SU-DHL-6 (cell line): ENCODE results near the gene CTNNA2.

Experiments used
- H2AFZ ChIP-seq: fragments of 200-600 bp; sonication (generic); 2 replicates; pipeline ENCODE4 v1.6.1; 2014; ENCODE audit warnings: low read depth, mild to moderate bottlenecking, moderate library complexity, mixed read lengths, antibody characterized with exemption, low read length; ENCODE audit not compliant: severe bottlenecking
- H3F3A ChIP-seq: fragments of 200-600 bp; shearing (Covaris generic); 2 replicates; pipeline ENCODE4 v1.6.0; 2016; ENCODE audit warnings: antibody characterized with exemption, mild to moderate bottlenecking; ENCODE audit not compliant: insufficient read depth
- H3K27ac ChIP-seq: fragments of 200-600 bp; sonication (generic); 2 replicates; pipeline ENCODE4 v1.5.1; 2016; ENCODE audit warnings: low read depth, mild to moderate bottlenecking, low read length, moderate library complexity, mixed read lengths
- H3K27me3 ChIP-seq: fragments of 200-600 bp; sonication (generic), shearing (Covaris generic); 2 replicates; pipeline ENCODE4 v1.6.0; 2014; ENCODE audit warnings: mild to moderate bottlenecking, low read length
- H3K36me3 ChIP-seq: fragments of 200-600 bp; sonication (generic); 2 replicates; pipeline ENCODE4 v1.6.1; 2014; ENCODE audit warnings: mild to moderate bottlenecking, low read length, mixed read lengths
- H3K4me2 ChIP-seq: fragments of 300-600, 200-600 bp; shearing (Covaris generic), sonication (generic); 2 replicates; pipeline ENCODE4 v1.6.0; 2014; ENCODE audit warnings: low read length, low read depth, mild to moderate bottlenecking; ENCODE audit not compliant: poor library complexity, severe bottlenecking
- H3K4me3 ChIP-seq: fragments of 200-600 bp; sonication (generic); 2 replicates; pipeline ENCODE4 v1.5.1; 2014; ENCODE audit warnings: antibody characterized with exemption, low read length, mild to moderate bottlenecking, mixed read lengths; ENCODE audit not compliant: insufficient read depth, poor library complexity, severe bottlenecking
- H3K79me2 ChIP-seq: fragments of 200-600 bp; sonication (generic); 2 replicates; pipeline ENCODE4 v1.6.1; 2014; ENCODE audit warnings: mild to moderate bottlenecking, low read length, moderate library complexity; ENCODE audit not compliant: insufficient read depth
- H3K9ac ChIP-seq: fragments of 200-600 bp; sonication (generic); 2 replicates; pipeline ENCODE4 v1.7.0; 2014; ENCODE audit warnings: mild to moderate bottlenecking, low read length
- H3K9me2 ChIP-seq: fragments of 200-600 bp; sonication (generic); replicated peaks from 2 replicates; pipeline ENCODE4 v1.6.1; 2014; ENCODE audit warnings: low read length; ENCODE audit not compliant: insufficient read depth
- H3K9me3 ChIP-seq: fragments of 200-600 bp; sonication (generic); 2 replicates; pipeline ENCODE4 v1.6.1; 2014; ENCODE audit warnings: low read length, mixed read lengths; ENCODE audit not compliant: insufficient read depth
- H4K20me1 ChIP-seq: fragments of 200-600 bp; sonication (generic); 2 replicates; pipeline ENCODE4 v1.6.1; 2014; ENCODE audit warnings: low read depth, mild to moderate bottlenecking, antibody characterized with exemption, low read length, moderate library complexity, mixed read lengths
- CTCF ChIP-seq: fragments of 200-600 bp; sonication (generic); IDR thresholded peaks from one replicate; pipeline ENCODE4 v1.5.1; 2017; ENCODE audit warnings: antibody characterized with exemption, mild to moderate bottlenecking, low read length, moderate library complexity; ENCODE audit not compliant: insufficient read depth, poor library complexity, severe bottlenecking
- EZH2phosphoT487 ChIP-seq: fragments of 200-600 bp; sonication (generic), shearing (Covaris generic); conservative IDR thresholded peaks from 2 replicates; pipeline ENCODE4 v1.6.1; 2018; ENCODE audit warnings: mild to moderate bottlenecking, antibody characterized with exemption, low read length, moderate library complexity, mixed read lengths

The CTNNA2 gene

GRCh38 chr2:79975791-79976565 is 463.1 kb downstream of the CTNNA2 start:
- Histone ChIP-seq H4K20me1 (no peaks in the 10 kb centered on the region), H3F3A (no peaks in the 10 kb centered on the region), H3K79me2 (no peaks in the 10 kb centered on the region), H3K9ac (no peak overlapping the region), H3K9me2 (no peaks in the 10 kb centered on the region), H3K36me3 (no peaks in the 10 kb centered on the region), H3K4me3 (no peak overlapping the region), H3K27ac (no peak overlapping the region), H2AFZ (no peak overlapping the region), H3K27me3 (no peaks in the 10 kb centered on the region), H3K9me3 (no peaks in the 10 kb centered on the region), H3K4me2 (no peak overlapping the region)
- TF ChIP-seq EZH2phosphoT487 (no peak), CTCF (no peak)

GRCh38 chr2:79977792-79978191 is 464.9 kb downstream of the CTNNA2 start:
- H3K4me3 ChIP-seq, result no peak overlapping the region
- H3K9ac ChIP-seq, result no peak overlapping the region
- no peak overlapping the region for H3K27ac ChIP-seq
- no peaks in the 10 kb centered on the region for H4K20me1 ChIP-seq
- H3K79me2 ChIP-seq, result no peaks in the 10 kb centered on the region
- H3K4me2 ChIP-seq, result no peak overlapping the region
- no peaks in the 10 kb centered on the region for H3K36me3 ChIP-seq
- no peaks in the 10 kb centered on the region for H3K27me3 ChIP-seq
- no peaks in the 10 kb centered on the region for H3K9me2 ChIP-seq
- H3K9me3 ChIP-seq, result no peaks in the 10 kb centered on the region
- H2AFZ ChIP-seq, result no peak overlapping the region
- TF ChIP-seq CTCF (no peak), EZH2phosphoT487 (no peak)
- no peaks in the 10 kb centered on the region for H3F3A ChIP-seq

- Histone ChIP-seq H4K20me1 (no peaks in the 10 kb centered on the region), H3K27me3 (no peaks in the 10 kb centered on the region), H3K4me2 (no peak overlapping the region), H2AFZ (no peak overlapping the region), H3K9ac (no peak overlapping the region), H3K4me3 (no peak overlapping the region), H3K9me3 (no peaks in the 10 kb centered on the region), H3K9me2 (no peaks in the 10 kb centered on the region), H3K79me2 (no peaks in the 10 kb centered on the region), H3K27ac (no peak overlapping the region), H3F3A (no peaks in the 10 kb centered on the region), H3K36me3 (no peaks in the 10 kb centered on the region)
- TF ChIP-seq EZH2phosphoT487 (no peak), CTCF (no peak)
These were observed 467.3 kb downstream of the CTNNA2 start for GRCh38 chr2:79980116-79980515.
